AG09319 (cell line): ENCODE measurements around the gene PPP1CB.
"Not testable (repeated sequence)": the region's sequence is repeated elsewhere in the genome, so short reads cannot be mapped to it uniquely, and the experiment has no call there.

Experiments used
- DNase-seq: peaks from one replicate; pipeline ENCODE4 v3.0.0-alpha.2; 2010; ENCODE audit warnings: low read depth; ENCODE audit errors: extremely low read depth
- CTCF ChIP-seq: IDR thresholded peaks from 2 replicates; pipeline ENCODE4 v1.5.1; 2011; ENCODE audit warnings: low read depth, mild to moderate bottlenecking, inconsistent platforms, low read length, moderate library complexity

Gene PPP1CB

GRCh38 chr2:28779001-28779400 is 27.4 kb downstream of the PPP1CB start:
- DNase-seq = no peak
- TF ChIP-seq CTCF = no peak

- DNase-seq = no peak
- TF ChIP-seq CTCF = no peak
These were observed 28.9 kb downstream of the PPP1CB start for GRCh38 chr2:28780496-28780895.

DNA sequence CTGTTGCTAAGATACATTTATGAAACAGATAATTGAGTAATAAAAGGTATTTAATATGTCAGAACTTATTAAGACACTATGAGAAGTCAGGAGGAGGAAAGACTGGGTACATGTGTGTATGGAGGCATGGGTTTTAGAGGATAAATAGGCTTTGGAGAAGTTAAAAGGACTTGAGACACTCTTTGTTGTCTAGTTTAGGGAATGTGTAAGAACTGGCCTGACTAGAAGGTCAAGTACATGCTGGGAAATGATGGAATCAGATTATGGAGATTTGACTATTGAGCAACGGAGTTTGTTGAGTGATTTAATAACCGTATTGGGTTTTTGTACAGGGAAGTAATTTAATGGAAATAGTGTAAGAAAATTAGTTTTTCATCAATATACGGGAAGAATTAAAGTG is 30.8 kb downstream of the PPP1CB start:
- no peak for DNase-seq
- TF ChIP-seq CTCF = no peak

GRCh38 chr2:28784570-28784969 is 32.9 kb downstream of the PPP1CB start:
- not testable (repeated sequence) for DNase-seq

DNA sequence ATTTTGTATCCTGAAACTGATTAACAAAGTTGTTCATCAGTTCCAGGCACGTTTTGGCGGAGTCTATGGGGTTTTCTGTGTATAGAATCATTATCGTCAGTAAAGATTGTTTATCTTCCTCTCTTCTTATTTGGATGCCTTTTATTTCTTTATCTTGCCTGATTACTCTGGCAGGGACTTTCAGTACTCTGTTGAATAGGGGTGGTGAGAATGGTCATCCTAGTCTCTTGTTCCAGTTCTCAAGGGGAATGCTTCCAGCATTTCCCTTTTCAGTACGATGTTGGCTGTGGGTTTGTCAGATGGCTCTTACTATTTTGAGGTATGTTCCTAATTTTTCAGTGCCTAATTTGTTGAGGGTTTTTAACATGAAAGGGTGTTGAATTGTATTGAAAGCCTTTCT is 45.0 kb downstream of the PPP1CB start:
- DNase-seq = no peak
- no peak for TF ChIP-seq CTCF

DNA sequence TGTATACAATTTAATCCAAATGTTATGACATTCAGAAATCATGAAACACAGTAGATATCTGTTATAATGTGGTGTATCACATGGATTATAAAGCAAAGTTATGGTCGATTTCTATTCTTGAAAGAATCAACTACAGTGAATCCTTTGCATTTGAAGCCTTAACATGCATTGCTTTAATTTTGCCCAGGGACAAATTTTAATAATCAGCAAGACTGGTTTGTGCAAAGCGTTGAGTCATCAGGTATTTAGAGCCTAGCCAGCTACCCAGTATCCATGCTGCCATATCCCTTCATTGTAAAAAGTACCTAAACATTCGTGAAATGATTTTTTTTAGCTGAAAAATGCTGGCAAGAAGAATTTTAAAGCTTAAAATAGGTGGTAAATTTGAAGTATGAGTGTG is 50.1 kb downstream of the PPP1CB start:
- TF ChIP-seq CTCF = no peak
- no peak for DNase-seq

DNA sequence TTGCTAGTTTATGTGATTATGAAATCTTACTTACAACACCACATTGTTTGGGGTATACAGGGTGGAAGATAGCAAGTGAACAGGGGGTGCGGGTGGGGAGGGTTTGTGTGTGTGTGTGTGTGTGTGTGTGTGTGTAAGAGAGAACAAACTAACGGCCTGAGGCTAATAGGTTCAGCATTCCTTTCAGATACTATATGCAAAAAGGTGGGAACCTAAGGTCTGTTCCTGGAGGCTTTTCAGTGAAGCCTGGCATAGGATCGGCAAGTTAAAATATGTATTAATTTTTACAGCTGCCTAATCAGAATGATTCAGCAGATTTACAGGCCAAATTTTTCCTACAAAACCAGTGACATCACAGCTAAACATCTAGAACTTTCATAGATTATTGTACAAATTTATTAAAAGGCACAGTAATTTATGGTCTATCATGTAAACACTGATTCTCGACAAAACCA is 51.4 kb downstream of the PPP1CB start:
- no peak for TF ChIP-seq CTCF

GRCh38 chr2:28809927-28810326 is 58.3 kb downstream of the PPP1CB start:
- TF ChIP-seq CTCF = no peak
- DNase-seq = no peak

More for the DNA sequence above, 51.4 kb downstream of the PPP1CB start:
- DNase-seq = no peak
